Immature natural killer cell (primary cell): ENCODE data around the gene PGA5. TPM values are rescaled to one million over a fixed set of nuclear protein-coding genes. Genes with fewer than 3 reads are reported as not detected.

Experiments used
- DNase-seq, 3 donors: peaks; one replicate each; pipeline ENCODE4 v3.0.0; 2022; ENCODE audit warnings: mixed read lengths in 1 of 3
- H3K27ac Mint-ChIP-seq, 6 donors: one replicate each; pipeline ENCODE4 v1.8.0; 2020; ENCODE audit warnings: mixed read lengths in 6 of 6, mild to moderate bottlenecking in 5 of 6, inconsistent platforms in 4 of 6, moderate library complexity in 3 of 6
- H3K27me3 Mint-ChIP-seq, 3 donors: one replicate each; pipeline ENCODE4 v1.8.0; 2020 to 2021; ENCODE audit warnings: low read depth in 3 of 3, mild to moderate bottlenecking in 3 of 3, mixed read lengths in 3 of 3, moderate library complexity in 3 of 3, inconsistent platforms in 1 of 3
- H3K36me3 Mint-ChIP-seq, 3 donors: one replicate each; pipeline ENCODE4 v1.8.0; 2020; ENCODE audit warnings: mixed read lengths in 3 of 3, inconsistent platforms in 2 of 3, mild to moderate bottlenecking in 2 of 3
- H3K4me1 Mint-ChIP-seq, 2 donors: one replicate each; pipeline ENCODE4 v1.8.0; 2020; ENCODE audit warnings: inconsistent platforms in 2 of 2, mild to moderate bottlenecking in 2 of 2, mixed read lengths in 2 of 2, moderate library complexity in 1 of 2
- H3K4me3 Mint-ChIP-seq, 5 donors: one replicate each; pipeline ENCODE4 v1.8.0; 2020; ENCODE audit warnings: mild to moderate bottlenecking in 5 of 5, mixed read lengths in 5 of 5, inconsistent platforms in 3 of 5, moderate library complexity in 3 of 5
- H3K9me3 Mint-ChIP-seq, 6 donors: one replicate each; pipeline ENCODE4 v1.8.0; 2020; ENCODE audit warnings: mild to moderate bottlenecking in 6 of 6, mixed read lengths in 6 of 6, inconsistent platforms in 4 of 6, moderate library complexity in 3 of 6
- polyA plus RNA-seq, 3 donors: library from polyadenylated mRNA; unstranded; fragments of 300-500 nt; fragmentation: Illumina TruSeq; gene quantifications; one replicate each; pipeline ENCODE4 v1.2.3, GENCODE V29; 2021

PGA5 gene
- polyA plus RNA-seq, 3 donors from 2014 or later: not detected

DNA sequence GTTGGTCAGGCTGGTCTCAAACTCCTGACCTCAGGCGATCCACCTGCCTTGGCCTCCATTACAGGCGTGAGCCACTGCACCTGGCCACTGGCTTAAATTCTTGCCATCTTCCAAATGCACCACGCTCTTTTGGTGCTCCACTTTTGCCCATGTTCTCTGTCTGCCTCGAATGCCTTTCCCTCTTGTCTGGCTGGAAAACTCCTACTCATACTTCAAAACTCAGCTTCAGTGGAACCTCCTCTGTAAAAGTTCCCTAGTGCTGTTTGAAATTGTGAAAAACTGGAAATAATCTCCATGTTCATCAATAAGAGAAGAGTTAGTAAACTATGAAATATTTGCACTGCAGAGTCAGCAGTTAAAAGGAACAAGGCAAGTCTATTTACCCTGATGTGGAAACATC is 42.6 kb downstream of the PGA5 start:
- H3K27me3 Mint-ChIP-seq: peaks cover 0 to 4% (median 2%) of the 10 kb centered on the region in 3 donors
- no peak overlapping the region for H3K4me3 Mint-ChIP-seq
- H3K4me1 Mint-ChIP-seq: no peaks in the 10 kb centered on the region
- H3K27ac Mint-ChIP-seq: no peak overlapping the region
- no peak for DNase-seq
- H3K36me3 Mint-ChIP-seq: peaks cover 0 to 4% (median 3%) of the 10 kb centered on the region in 3 donors
- peaks cover 0 to 3% (median 0%) of the 10 kb centered on the region in 6 donors for H3K9me3 Mint-ChIP-seq

DNA sequence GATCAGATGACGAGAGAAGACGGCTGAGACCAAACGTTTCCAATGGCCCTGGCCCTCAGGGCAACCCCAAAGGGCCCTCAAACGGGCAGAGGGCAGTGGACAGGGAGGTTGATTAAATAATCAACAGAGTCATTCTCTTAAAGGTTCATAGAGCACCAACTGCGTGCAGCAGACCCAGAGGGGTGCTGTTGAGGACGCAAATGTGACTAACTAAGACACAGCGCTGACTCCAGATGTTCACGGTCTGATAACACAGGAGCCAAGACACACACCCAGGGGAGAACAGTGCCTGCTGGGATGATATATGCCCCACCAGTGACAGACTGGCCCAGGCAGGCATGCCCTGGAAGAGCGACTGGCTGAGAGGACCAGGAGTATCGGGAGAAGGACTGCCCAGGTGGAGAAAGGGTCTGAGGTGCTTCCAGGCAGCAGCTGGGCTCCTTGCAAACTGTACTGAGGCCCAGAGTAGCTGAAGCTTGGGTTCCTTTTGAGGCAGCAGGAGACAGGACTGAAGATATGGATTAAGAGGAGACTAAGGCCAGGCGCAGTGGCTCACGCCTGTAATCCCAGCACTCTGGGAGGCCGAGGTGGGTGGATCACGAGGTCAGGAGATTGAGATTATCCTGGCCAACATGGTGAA is 46.5 kb downstream of the PGA5 start:
- Mint-ChIP-seq H3K27ac (no peak overlapping the region), H3K9me3 (peaks cover 0 to 3% (median 0%) of the 10 kb centered on the region in 6 donors), H3K4me3 (no peak overlapping the region), H3K4me1 (no peaks in the 10 kb centered on the region), H3K36me3 (peaks cover 0 to 7% (median 4%) of the 10 kb centered on the region in 3 donors), H3K27me3 (peaks cover 3 to 8% (median 4%) of the 10 kb centered on the region in 3 donors)
- DNase-seq: no peak

DNA sequence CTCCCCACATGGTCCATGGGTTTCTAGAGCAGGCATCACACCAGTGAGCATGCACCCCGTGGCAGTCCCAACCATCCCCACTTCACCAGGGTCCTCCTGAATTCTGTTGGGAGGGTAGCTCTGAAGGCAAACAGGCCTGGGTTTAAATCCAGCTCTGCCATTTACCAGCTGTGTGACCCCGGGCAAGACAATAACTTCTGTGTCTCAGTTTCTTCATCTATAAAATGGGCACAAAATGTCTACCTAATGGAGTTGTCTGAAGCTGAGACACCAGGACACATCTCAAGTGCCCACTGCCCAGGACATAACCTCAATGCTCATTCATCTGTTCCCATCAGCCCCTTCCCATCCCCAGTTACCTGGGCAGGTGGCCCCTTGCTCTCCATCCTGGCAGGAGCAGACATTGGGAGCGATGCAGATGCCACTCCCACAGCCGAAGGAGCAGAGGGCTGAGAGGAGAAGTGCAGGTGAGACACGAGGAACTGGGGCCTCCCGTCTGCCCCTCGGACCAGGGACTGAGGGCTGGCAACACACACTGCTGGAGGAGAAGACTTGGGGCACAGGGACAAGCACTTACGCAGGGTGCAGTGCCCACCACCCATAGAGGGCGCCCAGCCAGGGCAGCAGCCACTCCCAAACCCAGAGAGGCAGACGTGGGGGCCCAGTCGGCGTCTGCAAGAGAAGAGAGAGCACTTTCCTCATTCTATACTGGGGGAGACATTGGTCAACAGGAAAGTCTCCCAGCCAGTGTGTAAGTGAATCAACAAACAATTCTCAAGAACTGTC is 50.1 kb downstream of the PGA5 start:
- Mint-ChIP-seq H3K4me1 (peaks cover 12% of the 10 kb centered on the region in 2 donors), H3K27ac (no peak overlapping the region), H3K4me3 (no peak overlapping the region), H3K36me3 (peaks cover 0 to 5% (median 0%) of the 10 kb centered on the region in 3 donors), H3K27me3 (peaks cover 7 to 16% (median 10%) of the 10 kb centered on the region in 3 donors), H3K9me3 (no peaks in the 10 kb centered on the region)
- no peak for DNase-seq

DNA sequence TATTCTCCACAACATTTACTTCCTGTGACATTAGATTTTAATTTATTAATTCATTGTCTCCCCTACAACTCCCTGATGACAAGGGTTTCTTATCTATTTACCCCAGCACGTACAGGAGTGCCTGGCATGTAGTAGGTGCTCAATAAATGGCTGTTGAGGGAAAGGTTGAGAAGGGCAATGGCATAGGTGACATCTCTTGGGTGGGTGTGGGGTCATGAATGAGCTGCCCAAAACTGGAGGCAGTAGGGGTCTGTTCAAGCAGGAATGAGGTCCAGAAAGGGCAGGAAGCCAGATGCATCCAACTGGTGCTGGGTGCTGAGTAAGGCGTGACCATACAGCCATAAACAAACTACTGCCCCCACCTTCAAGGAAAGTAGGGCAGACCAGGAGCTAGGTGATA is 51.4 kb downstream of the PGA5 start:
- Mint-ChIP-seq H3K4me1 (peaks cover 17 to 19% of the 10 kb centered on the region in 2 donors), H3K9me3 (no peaks in the 10 kb centered on the region), H3K27ac (no peak overlapping the region), H3K4me3 (peak overlapping the region in 4 of 5 donors; percentile 15 to 68 (median 25)), H3K36me3 (peaks cover 0 to 5% (median 4%) of the 10 kb centered on the region in 3 donors), H3K27me3 (peaks cover 8 to 17% (median 9%) of the 10 kb centered on the region in 3 donors)
- DNase-seq: no peak

DNA sequence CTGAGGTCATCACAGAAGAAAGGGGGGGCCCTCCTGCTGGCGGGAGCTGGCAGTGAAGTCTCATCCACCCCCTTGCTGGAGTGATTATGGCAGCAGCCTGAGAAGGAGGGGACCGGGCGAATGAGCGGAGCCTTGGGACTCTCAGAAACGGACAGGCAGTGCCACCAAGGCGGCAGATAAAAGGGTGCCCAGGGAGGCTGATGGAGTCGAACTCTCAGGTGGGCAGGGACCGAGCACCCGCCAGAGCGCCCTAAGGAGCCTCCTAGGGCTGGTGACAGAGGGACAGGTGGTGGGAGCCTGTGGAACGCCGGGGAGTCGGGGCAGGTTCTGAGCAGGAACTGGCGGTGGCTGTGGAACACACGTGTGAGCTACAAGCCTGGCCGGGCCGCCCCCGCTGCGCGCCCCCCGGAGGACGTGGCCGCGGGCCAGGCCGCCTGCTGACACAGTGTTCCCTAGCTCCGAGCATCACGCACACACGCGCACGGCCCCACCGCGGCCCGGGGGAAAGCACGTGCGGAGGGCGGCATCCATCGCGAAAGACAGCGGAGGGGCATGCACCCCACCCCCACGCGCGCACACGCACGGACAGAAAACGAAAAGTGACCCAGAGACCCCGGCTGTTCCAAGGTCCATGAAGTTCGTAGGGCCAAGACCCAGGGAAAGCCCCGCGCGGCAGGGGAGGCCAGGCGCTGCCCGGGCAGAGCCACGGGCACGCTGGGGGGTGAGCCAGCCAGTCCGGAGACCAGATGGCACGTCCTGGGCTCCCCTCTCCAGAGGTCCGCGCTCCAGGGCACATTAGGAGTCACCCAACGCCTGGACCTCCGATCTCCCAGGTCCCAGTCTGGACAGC is 53.1 kb downstream of the PGA5 start:
- H3K27ac Mint-ChIP-seq: no peak overlapping the region
- H3K36me3 Mint-ChIP-seq: peaks cover 0 to 17% (median 17%) of the 10 kb centered on the region in 3 donors
- H3K4me3 Mint-ChIP-seq: peak overlapping the region; percentile 74 to 81 (median 79)
- H3K27me3 Mint-ChIP-seq: peaks cover 9 to 17% (median 9%) of the 10 kb centered on the region in 3 donors
- no peaks in the 10 kb centered on the region for H3K9me3 Mint-ChIP-seq
- DNase-seq: peak; percentile 3 to 17 (median 9)
- H3K4me1 Mint-ChIP-seq: peaks cover 33 to 36% of the 10 kb centered on the region in 2 donors

DNA sequence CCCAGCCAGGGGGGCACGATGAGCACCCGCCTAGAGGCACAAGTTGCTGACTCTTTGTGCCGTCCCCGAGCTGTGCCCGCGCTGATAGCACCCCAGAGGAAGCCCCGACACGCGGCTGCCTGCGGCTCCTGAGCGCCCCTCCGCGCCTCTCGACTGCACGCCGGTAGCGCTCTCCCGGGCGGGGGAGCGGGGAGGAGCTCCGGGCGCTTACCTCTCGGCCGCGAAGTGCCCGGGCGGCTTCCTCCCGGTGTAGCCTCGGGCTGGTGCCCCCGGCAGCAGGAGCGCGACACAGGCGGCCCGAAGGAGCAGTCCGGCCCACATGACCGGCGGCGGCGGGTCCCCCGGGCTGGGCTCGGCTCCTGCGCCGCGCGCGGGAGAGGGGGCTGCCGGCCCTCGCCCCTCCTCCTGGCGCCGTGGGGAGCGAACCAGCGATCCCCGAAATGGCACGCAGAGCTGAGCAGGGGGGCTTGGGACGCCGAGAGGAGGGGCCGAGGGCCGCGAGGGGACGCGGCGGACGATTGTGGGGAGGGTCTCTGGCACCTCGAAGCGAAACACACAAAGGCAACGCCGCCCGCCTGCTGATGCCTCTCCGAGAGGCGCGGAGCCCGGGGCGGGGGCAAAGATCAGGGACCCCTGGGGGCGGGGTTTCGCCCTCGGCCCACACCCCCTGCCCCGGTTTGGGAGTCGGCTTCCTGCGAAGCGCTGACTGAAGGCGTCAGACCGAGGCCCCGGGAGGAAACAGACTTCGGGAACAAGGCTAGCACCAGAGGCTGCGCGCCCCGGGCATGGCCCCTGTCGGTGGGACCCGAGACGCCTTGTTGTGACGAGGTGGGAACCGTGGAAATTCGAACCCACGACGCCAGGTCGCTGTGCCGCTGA is 54.0 kb downstream of the PGA5 start, which contains the start of gene VWCE:
Gene VWCE, minus strand, starts transcription at position 600 of the 879 bp plus-strand sequence. Its CDS starts 279 bp downstream, at position 321.
- Mint-ChIP-seq H3K9me3 (no peaks in the 10 kb centered on the region), H3K27ac (peak within 1 kb of the TSS in 1 of 6 donors; percentile 46), H3K4me3 (peak within 1 kb of the TSS; percentile 74 to 81 (median 79)), H3K27me3 (peaks cover 8 to 17% (median 9%) of the 10 kb centered on the region in 3 donors), H3K36me3 (peaks cover 0 to 18% (median 17%) of the 10 kb centered on the region in 3 donors), H3K4me1 (peaks cover 33 to 38% of the 10 kb centered on the region in 2 donors)
- peak; percentile 36 to 46 (median 36) for DNase-seq

DNA sequence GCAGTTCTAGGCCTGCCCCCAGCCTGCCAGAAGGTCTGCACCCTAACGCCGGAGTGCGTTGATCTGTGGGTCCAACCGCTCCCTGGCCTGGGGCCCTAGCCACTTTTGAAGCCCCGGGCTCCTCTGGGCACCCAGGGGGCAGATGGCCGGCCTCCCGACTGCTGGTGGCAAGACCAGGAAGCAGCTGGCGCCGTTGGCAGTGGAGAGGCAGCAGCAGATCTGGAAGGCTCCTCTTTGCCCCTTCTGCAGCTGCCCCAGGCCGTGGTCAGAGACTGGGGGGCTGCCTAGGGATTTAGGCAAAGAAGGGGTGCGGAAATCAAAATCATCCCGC is 54.6 kb downstream of the PGA5 start:
- Mint-ChIP-seq H3K36me3 (peaks cover 4 to 24% (median 17%) of the 10 kb centered on the region in 3 donors), H3K4me3 (peak overlapping the region in 4 of 5 donors; percentile 10 to 68 (median 66)), H3K9me3 (no peaks in the 10 kb centered on the region), H3K4me1 (peaks cover 33 to 38% of the 10 kb centered on the region in 2 donors), H3K27me3 (peaks cover 7 to 17% (median 9%) of the 10 kb centered on the region in 3 donors), H3K27ac (no peak overlapping the region)
- DNase-seq: no peak

DNA sequence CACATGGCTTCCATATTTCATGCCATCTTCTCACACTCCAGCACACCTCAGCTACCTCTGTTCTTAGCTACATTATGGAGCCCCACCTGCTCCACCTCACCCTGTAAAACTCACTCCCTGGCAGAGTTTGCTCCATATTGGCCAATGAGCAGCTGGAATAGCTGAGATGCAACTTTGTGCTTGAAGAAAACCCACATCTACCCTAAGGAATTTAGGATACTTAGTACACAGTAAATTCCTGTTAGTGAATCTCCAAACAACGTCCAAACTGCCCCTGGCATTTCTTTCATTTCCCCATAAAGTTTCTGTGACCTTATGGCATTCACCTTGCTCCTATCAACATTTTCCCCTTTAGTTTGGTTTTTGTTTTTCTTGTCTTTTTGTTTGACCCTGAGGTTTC is 56.4 kb downstream of the PGA5 start:
- Mint-ChIP-seq H3K4me1 (peaks cover 33 to 43% of the 10 kb centered on the region in 2 donors), H3K9me3 (no peaks in the 10 kb centered on the region), H3K27me3 (peaks cover 7 to 14% (median 9%) of the 10 kb centered on the region in 3 donors), H3K4me3 (peak overlapping the region in 4 of 5 donors; percentile 3 to 73 (median 19)), H3K36me3 (peaks cover 10 to 42% (median 21%) of the 10 kb centered on the region in 3 donors), H3K27ac (peak overlapping the region in 5 of 6 donors; percentile 18 to 72 (median 65))
- no peak for DNase-seq

DNA sequence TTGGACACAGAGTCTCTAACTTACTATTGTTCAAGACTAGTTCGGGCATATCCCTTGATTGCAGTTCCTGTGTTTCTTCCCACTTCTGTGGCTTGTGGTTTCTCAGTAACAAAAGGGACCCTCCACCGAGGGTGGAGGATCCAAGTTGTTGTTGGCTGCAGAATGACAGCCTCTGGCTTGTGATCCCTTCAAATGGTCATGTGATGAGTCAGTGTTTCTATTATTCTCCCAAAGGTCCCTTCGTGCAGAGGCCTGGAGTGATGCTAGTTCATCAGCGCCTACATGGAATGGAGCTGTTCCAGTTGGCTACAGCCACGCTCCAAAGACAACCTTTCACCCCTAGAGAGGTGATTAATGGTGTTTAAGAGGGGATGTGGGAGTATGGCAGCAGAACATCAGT is 56.8 kb downstream of the PGA5 start:
- peak overlapping the region in 3 of 5 donors; percentile 3 to 73 (median 33) for H3K4me3 Mint-ChIP-seq

DNA sequence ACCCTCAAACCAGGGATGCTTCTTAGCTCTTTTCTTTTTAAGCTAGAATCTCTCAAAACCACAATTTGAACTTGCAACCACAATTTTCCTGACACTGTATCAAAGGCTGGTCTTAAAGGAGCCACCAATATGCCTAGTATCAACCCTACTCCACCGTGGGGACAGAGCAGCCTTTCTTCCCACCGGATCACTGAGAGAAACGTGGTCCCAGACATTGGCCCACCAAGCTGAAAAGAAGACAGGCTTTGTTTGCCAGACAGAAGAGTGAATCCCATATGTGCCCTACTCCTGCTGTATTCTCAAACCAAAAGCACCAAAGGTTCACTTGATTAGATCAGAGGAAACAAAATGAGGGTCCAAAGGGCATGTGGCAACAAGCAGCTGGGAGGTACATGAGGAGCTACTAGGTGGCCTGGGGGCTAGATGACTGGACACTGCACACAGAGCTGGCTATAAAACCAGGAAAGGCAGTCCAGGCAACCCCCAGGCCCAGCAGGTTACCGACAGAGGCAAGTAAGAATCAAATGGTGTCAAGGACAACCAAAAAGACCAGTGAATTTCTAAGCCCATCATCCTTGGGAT is 57.8 kb downstream of the PGA5 start:
- H3K36me3 Mint-ChIP-seq: peaks cover 10 to 50% (median 19%) of the 10 kb centered on the region in 3 donors
- peaks cover 28 to 38% of the 10 kb centered on the region in 2 donors for H3K4me1 Mint-ChIP-seq
- H3K27ac Mint-ChIP-seq: peak overlapping the region; percentile 5 to 77 (median 57)
- peaks cover 1 to 6% (median 2%) of the 10 kb centered on the region in 3 donors for H3K27me3 Mint-ChIP-seq
- no peak for DNase-seq
- H3K9me3 Mint-ChIP-seq: no peaks in the 10 kb centered on the region
- H3K4me3 Mint-ChIP-seq: no peak overlapping the region

More for the DNA sequence above, 56.8 kb downstream of the PGA5 start:
- peaks cover 10 to 44% (median 19%) of the 10 kb centered on the region in 3 donors for H3K36me3 Mint-ChIP-seq
- H3K9me3 Mint-ChIP-seq: no peaks in the 10 kb centered on the region
- H3K27ac Mint-ChIP-seq: peak overlapping the region; percentile 34 to 76 (median 70)
- peaks cover 3 to 11% (median 6%) of the 10 kb centered on the region in 3 donors for H3K27me3 Mint-ChIP-seq
- H3K4me1 Mint-ChIP-seq: peaks cover 33 to 43% of the 10 kb centered on the region in 2 donors
- DNase-seq: no peak
